GM23338 (cell line): Measurements from ENCODE around the gene TMEM163. TPM values are rescaled to one million over a fixed set of nuclear protein-coding genes. Genes with fewer than 3 reads are reported as not detected.

Experiments used
- ATAC-seq: fragments of 200-7000 bp; cut with Tn5 transposase; 3 replicates; pipeline ENCODE4 v1.9.1; 2020
- DNase-seq: peaks from one replicate; pipeline ENCODE4 v3.0.0-alpha.2; 2015; ENCODE audit warnings: low spot score
- H2AFZ ChIP-seq: fragments of 200-600 bp; sonication (generic); 2 replicates; pipeline ENCODE4 v1.8.0; 2016; ENCODE audit warnings: antibody characterized with exemption, mild to moderate bottlenecking, moderate library complexity
- H3F3A ChIP-seq: fragments of 200-600 bp; sonication (generic); replicated peaks from 2 replicates; pipeline ENCODE4 v1.8.0; 2017; ENCODE audit warnings: antibody characterized with exemption, mixed run types, low read depth
- H3K27ac ChIP-seq: fragments of 200-600 bp; sonication (generic); 2 replicates; pipeline ENCODE4 v1.6.1; 2016; ENCODE audit warnings: low read depth
- H3K27me3 ChIP-seq: fragments of 200-600 bp; sonication (generic); 2 replicates; pipeline ENCODE4 v1.8.0; 2016; ENCODE audit warnings: mild to moderate bottlenecking, mixed run types, moderate library complexity; ENCODE audit not compliant: insufficient read depth
- H3K36me3 ChIP-seq: fragments of 200-600 bp; sonication (generic); 2 replicates; pipeline ENCODE4 v1.8.0; 2016; ENCODE audit warnings: mild to moderate bottlenecking; ENCODE audit not compliant: insufficient read depth
- H3K4me1 ChIP-seq: fragments of 200-600 bp; sonication (generic); 2 replicates; pipeline ENCODE4 v1.8.0; 2016; ENCODE audit warnings: mild to moderate bottlenecking, moderate library complexity; ENCODE audit not compliant: insufficient read depth
- H3K4me2 ChIP-seq: fragments of 200-600 bp; sonication (generic); 2 replicates; pipeline ENCODE4 v1.7.1; 2017; ENCODE audit warnings: mixed run types
- H3K4me3 ChIP-seq: fragments of 200-600 bp; sonication (generic); 2 replicates; pipeline ENCODE4 v1.6.1; 2016; ENCODE audit warnings: mixed run types
- H3K79me2 ChIP-seq: fragments of 200-600 bp; sonication (generic); replicated peaks from 2 replicates; pipeline ENCODE4 v1.8.0; 2017; ENCODE audit warnings: mild to moderate bottlenecking; ENCODE audit not compliant: insufficient read depth
- H3K9me2 ChIP-seq: fragments of 200-600 bp; sonication (generic); 2 replicates; pipeline ENCODE4 v1.8.0; 2017; ENCODE audit not compliant: insufficient read depth
- H4K20me1 ChIP-seq: fragments of 200-600 bp; sonication (generic); replicated peaks from 2 replicates; pipeline ENCODE4 v1.8.0; 2017; ENCODE audit warnings: mild to moderate bottlenecking; ENCODE audit not compliant: insufficient read depth
- H3K27ac Mint-ChIP-seq: 2 replicates; pipeline ENCODE4 v1.8.0; 2020; ENCODE audit warnings: inconsistent platforms, mild to moderate bottlenecking, moderate library complexity, mixed read lengths
- H3K27me3 Mint-ChIP-seq: 3 replicates; pipeline ENCODE4 v1.8.0; 2022; ENCODE audit warnings: low read depth, mild to moderate bottlenecking, moderate library complexity, mixed read lengths, inconsistent platforms; ENCODE audit not compliant: insufficient read depth, poor library complexity
- H3K36me3 Mint-ChIP-seq: 3 replicates; pipeline ENCODE4 v1.8.0; 2021; ENCODE audit warnings: low read depth, mild to moderate bottlenecking, inconsistent platforms, moderate library complexity, mixed read lengths
- H3K4me1 Mint-ChIP-seq: 3 replicates; pipeline ENCODE4 v1.8.0; 2020; ENCODE audit warnings: mild to moderate bottlenecking, inconsistent platforms, mixed read lengths
- H3K4me3 Mint-ChIP-seq: 3 replicates; pipeline ENCODE4 v1.8.0; 2021; ENCODE audit warnings: moderate library complexity, mild to moderate bottlenecking, inconsistent platforms, mixed read lengths
- H3K9me3 Mint-ChIP-seq: 3 replicates; pipeline ENCODE4 v1.8.0; 2020; ENCODE audit warnings: moderate library complexity, mild to moderate bottlenecking, inconsistent platforms, mixed read lengths
- CREB1 ChIP-seq: fragments of 250-450 bp; sonication (Bioruptor Pico); IDR thresholded peaks from 2 replicates; pipeline ENCODE4 v1.5.0; 2020; ENCODE audit warnings: low read depth, mild to moderate bottlenecking, moderate library complexity
- EZH2 ChIP-seq: fragments of 200-600 bp; sonication (generic); IDR thresholded peaks from one replicate; pipeline ENCODE4 v1.8.0; 2017; ENCODE audit warnings: antibody characterized with exemption, mild to moderate bottlenecking, low read depth; ENCODE audit not compliant: unreplicated experiment
- EZH2phosphoT487 ChIP-seq: fragments of 200-600 bp; sonication (generic); IDR thresholded peaks from one replicate; pipeline ENCODE4 v1.8.1; 2018; ENCODE audit warnings: antibody characterized with exemption; ENCODE audit not compliant: unreplicated experiment
- NANOG ChIP-seq: IDR thresholded peaks from 2 replicates; pipeline ENCODE4 v1.6.1; 2016; ENCODE audit warnings: antibody characterized with exemption, borderline replicate concordance
- POLR2AphosphoS5 ChIP-seq: IDR thresholded peaks from 2 replicates; pipeline ENCODE4 v1.6.1; 2016; ENCODE audit warnings: antibody characterized with exemption, low read depth
- ZNF114 ChIP-seq: fragments of 250-450 bp; sonication (Bioruptor Pico); IDR thresholded peaks from 2 replicates; pipeline ENCODE4 v1.5.0; 2020; ENCODE audit warnings: mild to moderate bottlenecking, moderate library complexity
- ZNF331 ChIP-seq: fragments of 250-450 bp; sonication (Bioruptor Pico); IDR thresholded peaks from 2 replicates; pipeline ENCODE4 v1.5.0; 2020; ENCODE audit warnings: low read depth, mild to moderate bottlenecking, moderate library complexity
- polyA plus RNA-seq: library from polyadenylated mRNA; unstranded; fragments of >200 nt; fragmentation: Nextera tagmentation; extraction: Ambion mirVana; gene quantifications from 2 replicates; pipeline ENCODE4 v1.2.1, GENCODE V29; 2016
- total RNA-seq: library from RNA; depleted of rRNA; stranded (reverse); fragments of >200 nt; shearing (Covaris generic); gene quantifications from 2 replicates; pipeline ENCODE4 v1.2.3, GENCODE V29; 2014
- TF ChIP-seq, protein P1 (sequence below): IDR thresholded peaks from one replicate; pipeline ENCODE4 v1.6.1; 2018; ENCODE audit warnings: antibody characterized with exemption; ENCODE audit not compliant: unreplicated experiment
- TF ChIP-seq, protein P2 (sequence below): fragments of 250-450 bp; sonication (Bioruptor Pico); IDR thresholded peaks from 2 replicates; pipeline ENCODE4 v1.5.0; 2020; ENCODE audit warnings: mild to moderate bottlenecking, moderate library complexity
- TF ChIP-seq, protein P3 (sequence below), 2 experiments: fragments of 200-600 bp in 1 of 2; sonication (generic) in 1 of 2; conservative IDR thresholded peaks; 2 replicates each; pipeline versions ENCODE4 v1.5.1 to v1.6.1; 2016 to 2017; ENCODE audit warnings: antibody characterized with exemption in 2 of 2, low read depth in 2 of 2, mild to moderate bottlenecking in 2 of 2, moderate library complexity in 1 of 2

TMEM163 gene
- total and polyA plus RNA-seq, 2 experiments from 2014 or later = 1.1 to 1.8 TPM

DNA sequence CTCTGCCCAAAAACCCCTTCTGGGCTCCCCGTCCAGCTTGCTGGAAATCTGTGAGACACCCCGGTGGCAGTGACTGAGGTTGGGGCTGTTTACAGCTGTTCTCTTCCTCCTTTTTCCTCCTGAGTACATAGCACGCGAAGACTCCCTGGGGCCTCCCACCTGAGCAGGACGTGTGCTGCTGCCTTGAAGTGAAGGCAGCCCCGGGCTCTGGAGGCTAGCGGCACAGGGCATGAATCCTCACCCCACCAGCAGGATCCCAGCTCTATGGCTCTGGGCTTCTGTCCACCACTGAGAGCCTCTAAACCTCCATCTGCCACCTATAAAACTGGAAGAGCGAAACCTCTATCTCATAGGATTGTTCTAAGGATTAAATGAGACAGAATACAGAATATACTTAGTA is 182.5 kb downstream of the TMEM163 start (continued):
- TF ChIP-seq, protein P1, sequence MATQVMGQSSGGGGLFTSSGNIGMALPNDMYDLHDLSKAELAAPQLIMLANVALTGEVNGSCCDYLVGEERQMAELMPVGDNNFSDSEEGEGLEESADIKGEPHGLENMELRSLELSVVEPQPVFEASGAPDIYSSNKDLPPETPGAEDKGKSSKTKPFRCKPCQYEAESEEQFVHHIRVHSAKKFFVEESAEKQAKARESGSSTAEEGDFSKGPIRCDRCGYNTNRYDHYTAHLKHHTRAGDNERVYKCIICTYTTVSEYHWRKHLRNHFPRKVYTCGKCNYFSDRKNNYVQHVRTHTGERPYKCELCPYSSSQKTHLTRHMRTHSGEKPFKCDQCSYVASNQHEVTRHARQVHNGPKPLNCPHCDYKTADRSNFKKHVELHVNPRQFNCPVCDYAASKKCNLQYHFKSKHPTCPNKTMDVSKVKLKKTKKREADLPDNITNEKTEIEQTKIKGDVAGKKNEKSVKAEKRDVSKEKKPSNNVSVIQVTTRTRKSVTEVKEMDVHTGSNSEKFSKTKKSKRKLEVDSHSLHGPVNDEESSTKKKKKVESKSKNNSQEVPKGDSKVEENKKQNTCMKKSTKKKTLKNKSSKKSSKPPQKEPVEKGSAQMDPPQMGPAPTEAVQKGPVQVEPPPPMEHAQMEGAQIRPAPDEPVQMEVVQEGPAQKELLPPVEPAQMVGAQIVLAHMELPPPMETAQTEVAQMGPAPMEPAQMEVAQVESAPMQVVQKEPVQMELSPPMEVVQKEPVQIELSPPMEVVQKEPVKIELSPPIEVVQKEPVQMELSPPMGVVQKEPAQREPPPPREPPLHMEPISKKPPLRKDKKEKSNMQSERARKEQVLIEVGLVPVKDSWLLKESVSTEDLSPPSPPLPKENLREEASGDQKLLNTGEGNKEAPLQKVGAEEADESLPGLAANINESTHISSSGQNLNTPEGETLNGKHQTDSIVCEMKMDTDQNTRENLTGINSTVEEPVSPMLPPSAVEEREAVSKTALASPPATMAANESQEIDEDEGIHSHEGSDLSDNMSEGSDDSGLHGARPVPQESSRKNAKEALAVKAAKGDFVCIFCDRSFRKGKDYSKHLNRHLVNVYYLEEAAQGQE = no peak
- TF ChIP-seq EZH2 = no peak
- no peak for TF ChIP-seq EZH2phosphoT487
- no peak for TF ChIP-seq ZNF331 (CRISPR knock-in tag)
- no peak for TF ChIP-seq CREB1
- TF ChIP-seq POLR2AphosphoS5 = no peak

DNA sequence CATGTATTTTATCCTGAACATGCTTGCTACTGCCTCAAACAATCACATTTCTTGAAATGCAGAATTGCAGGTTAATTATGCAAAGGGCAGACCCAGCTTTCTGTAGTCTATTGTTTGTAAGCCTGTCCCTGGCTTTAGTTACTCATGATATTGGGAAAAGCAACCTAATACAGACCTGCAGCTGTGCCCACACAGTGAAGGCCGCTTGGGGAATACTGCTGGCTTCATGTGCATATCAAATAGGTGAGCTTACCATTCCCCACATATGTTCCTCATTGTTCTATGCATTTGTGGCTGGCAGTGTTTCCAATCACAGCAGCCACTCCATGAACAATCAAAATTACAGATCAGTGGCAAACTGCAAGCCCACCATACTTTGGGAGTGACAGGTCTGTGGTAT is 186.3 kb downstream of the TMEM163 start:
- no peak overlapping the region for H3K4me2 ChIP-seq
- H3F3A ChIP-seq = no peaks in the 10 kb centered on the region
- no peaks in the 10 kb centered on the region for H3K4me1 ChIP-seq
- H3K27ac ChIP-seq = no peak overlapping the region
- H4K20me1 ChIP-seq = no peaks in the 10 kb centered on the region
- DNase-seq = no peak
- peak; percentile 67 for ATAC-seq
- no peaks in the 10 kb centered on the region for H3K9me2 ChIP-seq
- no peak overlapping the region for H3K27ac Mint-ChIP-seq
- H3K27me3 Mint-ChIP-seq = no peaks in the 10 kb centered on the region
- no peak overlapping the region for H3K4me3 Mint-ChIP-seq
- H2AFZ ChIP-seq = no peak overlapping the region
- no peaks in the 10 kb centered on the region for H3K36me3 ChIP-seq
- no peak overlapping the region for H3K4me3 ChIP-seq
- no peaks in the 10 kb centered on the region for H3K79me2 ChIP-seq
- peaks cover 25% of the 10 kb centered on the region for H3K4me1 Mint-ChIP-seq
- H3K27me3 ChIP-seq = no peaks in the 10 kb centered on the region
- H3K36me3 Mint-ChIP-seq = no peaks in the 10 kb centered on the region
- H3K9me3 Mint-ChIP-seq = no peaks in the 10 kb centered on the region; the same call in 2 of the 3 replicates
- TF ChIP-seq POLR2AphosphoS5 (no peak), NANOG (no peak), CREB1 (no peak), ZNF114 (no peak)
- TF ChIP-seq, protein P1 = no peak
- TF ChIP-seq, protein P2, sequence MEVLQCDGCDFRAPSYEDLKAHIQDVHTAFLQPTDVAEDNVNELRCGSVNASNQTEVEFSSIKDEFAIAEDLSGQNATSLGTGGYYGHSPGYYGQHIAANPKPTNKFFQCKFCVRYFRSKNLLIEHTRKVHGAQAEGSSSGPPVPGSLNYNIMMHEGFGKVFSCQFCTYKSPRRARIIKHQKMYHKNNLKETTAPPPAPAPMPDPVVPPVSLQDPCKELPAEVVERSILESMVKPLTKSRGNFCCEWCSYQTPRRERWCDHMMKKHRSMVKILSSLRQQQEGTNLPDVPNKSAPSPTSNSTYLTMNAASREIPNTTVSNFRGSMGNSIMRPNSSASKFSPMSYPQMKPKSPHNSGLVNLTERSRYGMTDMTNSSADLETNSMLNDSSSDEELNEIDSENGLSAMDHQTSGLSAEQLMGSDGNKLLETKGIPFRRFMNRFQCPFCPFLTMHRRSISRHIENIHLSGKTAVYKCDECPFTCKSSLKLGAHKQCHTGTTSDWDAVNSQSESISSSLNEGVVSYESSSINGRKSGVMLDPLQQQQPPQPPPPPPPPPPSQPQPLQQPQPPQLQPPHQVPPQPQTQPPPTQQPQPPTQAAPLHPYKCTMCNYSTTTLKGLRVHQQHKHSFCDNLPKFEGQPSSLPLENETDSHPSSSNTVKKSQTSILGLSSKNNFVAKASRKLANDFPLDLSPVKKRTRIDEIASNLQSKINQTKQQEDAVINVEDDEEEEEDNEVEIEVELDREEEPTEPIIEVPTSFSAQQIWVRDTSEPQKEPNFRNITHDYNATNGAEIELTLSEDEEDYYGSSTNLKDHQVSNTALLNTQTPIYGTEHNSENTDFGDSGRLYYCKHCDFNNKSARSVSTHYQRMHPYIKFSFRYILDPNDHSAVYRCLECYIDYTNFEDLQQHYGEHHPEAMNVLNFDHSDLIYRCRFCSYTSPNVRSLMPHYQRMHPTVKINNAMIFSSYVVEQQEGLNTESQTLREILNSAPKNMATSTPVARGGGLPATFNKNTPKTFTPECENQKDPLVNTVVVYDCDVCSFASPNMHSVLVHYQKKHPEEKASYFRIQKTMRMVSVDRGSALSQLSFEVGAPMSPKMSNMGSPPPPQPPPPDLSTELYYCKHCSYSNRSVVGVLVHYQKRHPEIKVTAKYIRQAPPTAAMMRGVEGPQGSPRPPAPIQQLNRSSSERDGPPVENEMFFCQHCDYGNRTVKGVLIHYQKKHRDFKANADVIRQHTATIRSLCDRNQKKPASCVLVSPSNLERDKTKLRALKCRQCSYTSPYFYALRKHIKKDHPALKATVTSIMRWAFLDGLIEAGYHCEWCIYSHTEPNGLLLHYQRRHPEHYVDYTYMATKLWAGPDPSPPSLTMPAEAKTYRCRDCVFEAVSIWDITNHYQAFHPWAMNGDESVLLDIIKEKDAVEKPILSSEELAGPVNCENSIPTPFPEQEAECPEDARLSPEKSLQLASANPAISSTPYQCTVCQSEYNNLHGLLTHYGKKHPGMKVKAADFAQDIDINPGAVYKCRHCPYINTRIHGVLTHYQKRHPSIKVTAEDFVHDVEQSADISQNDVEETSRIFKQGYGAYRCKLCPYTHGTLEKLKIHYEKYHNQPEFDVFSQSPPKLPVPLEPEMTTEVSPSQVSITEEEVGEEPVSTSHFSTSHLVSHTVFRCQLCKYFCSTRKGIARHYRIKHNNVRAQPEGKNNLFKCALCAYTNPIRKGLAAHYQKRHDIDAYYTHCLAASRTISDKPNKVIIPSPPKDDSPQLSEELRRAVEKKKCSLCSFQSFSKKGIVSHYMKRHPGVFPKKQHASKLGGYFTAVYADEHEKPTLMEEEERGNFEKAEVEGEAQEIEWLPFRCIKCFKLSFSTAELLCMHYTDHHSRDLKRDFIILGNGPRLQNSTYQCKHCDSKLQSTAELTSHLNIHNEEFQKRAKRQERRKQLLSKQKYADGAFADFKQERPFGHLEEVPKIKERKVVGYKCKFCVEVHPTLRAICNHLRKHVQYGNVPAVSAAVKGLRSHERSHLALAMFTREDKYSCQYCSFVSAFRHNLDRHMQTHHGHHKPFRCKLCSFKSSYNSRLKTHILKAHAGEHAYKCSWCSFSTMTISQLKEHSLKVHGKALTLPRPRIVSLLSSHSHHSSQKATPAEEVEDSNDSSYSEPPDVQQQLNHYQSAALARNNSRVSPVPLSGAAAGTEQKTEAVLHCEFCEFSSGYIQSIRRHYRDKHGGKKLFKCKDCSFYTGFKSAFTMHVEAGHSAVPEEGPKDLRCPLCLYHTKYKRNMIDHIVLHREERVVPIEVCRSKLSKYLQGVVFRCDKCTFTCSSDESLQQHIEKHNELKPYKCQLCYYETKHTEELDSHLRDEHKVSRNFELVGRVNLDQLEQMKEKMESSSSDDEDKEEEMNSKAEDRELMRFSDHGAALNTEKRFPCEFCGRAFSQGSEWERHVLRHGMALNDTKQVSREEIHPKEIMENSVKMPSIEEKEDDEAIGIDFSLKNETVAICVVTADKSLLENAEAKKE (CRISPR knock-in tag) = no peak
- TF ChIP-seq, protein P3, sequence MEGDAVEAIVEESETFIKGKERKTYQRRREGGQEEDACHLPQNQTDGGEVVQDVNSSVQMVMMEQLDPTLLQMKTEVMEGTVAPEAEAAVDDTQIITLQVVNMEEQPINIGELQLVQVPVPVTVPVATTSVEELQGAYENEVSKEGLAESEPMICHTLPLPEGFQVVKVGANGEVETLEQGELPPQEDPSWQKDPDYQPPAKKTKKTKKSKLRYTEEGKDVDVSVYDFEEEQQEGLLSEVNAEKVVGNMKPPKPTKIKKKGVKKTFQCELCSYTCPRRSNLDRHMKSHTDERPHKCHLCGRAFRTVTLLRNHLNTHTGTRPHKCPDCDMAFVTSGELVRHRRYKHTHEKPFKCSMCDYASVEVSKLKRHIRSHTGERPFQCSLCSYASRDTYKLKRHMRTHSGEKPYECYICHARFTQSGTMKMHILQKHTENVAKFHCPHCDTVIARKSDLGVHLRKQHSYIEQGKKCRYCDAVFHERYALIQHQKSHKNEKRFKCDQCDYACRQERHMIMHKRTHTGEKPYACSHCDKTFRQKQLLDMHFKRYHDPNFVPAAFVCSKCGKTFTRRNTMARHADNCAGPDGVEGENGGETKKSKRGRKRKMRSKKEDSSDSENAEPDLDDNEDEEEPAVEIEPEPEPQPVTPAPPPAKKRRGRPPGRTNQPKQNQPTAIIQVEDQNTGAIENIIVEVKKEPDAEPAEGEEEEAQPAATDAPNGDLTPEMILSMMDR (conservative IDR thresholded peaks at IDR 0.05; ENCODE audit: low read depth in 2 of 2) = no peak
